Measurements from ENCODE around the gene IL21.
"Not testable (repeated sequence)": the region's sequence is repeated elsewhere in the genome, so short reads cannot be mapped to it uniquely, and the experiment has no call there.

The IL21 gene

DNA sequence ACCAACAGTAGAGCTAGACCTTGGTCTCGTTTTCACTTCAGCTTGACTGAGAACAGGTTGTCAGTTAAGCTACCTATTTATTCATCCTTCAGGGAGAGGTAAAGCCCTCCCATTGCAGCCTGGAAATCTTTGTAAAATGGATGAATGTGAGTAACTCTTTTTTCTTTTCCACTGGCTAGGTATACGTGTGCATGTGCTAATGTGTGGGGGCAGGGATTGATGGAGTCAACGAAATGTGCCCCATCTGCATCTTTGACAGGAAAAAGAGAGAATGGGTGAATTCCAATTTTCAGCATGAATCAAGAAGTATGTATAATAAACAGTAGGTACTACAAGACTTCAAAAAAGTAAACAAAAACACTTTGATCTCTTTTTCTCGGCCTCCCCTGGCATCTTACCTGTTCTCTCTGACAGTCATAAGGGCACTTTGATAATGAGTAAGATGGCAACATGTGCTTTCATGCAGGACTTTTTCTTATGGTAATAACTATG lies at the start of gene IL21:
IL21 (minus strand) TSS at position 51 of the 492 bp plus-strand sequence. CDS start 55 bp downstream, outside the sequence.
- DNase-seq (ENCODE audit: low read depth): no peak

DNA sequence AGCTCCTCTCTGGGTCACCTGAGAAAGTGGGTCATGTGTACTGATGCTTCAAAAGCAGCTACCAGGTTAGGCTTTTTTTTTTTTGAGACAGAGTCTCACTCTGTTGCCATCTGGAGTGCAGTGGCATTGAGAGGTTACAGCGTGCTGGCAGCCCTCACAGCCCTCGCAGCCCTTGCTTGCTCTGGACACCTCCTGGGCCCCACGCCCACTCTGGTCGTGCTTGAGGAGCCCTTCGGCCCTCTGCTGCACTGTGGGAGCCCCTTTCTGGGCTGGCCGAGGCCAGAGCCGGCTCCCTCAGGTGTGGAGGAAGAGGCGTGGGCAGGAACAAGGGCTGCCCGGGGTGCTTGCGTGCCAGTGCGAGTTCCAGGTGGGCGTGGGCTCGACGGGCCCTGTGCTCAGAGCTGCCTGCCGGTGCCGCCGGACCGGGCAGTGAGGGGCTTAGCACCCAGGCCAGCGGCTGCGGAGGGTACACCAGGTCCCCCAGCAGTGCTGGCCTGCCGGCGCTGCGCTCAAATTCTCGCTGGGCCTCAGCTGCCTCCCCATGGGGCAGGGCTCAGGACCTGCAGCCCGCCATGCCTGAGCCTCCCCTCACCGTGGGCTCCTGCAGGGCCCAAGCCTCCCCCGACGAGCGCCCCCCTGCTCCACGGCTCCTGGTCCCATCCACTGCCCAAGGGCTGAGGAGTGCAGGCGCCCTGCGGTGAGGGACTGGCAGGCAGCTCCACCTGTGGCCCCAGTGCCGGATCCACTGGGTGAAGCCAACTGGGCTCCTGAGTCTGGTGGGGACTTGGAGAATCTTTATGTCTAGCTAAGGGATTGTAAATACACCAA lies 49.3 kb upstream of the IL21 start:
- DNase-seq (ENCODE audit: low read depth): no peak

DNA sequence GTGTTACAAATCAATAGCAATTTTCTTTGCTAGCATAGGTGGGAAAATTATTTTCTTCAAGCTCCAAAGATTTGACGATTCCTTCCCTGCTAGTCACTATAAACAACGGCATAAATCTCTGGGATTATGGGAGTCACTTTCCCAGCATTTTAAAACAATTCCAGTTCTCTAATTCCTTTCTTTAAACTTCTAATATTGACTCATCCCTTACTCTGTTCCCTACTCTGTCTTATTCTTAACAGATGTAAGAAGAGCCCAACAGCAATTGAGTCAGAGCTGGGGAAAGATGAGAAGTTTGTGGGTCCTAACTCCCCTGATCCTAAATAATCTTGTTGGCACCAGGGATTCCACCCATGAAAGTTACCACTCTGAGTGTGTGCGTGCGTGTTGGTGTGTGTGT lies 47.4 kb upstream of the IL21 start:
- DNase-seq (ENCODE audit: low read depth): peak; percentile 81

DNA sequence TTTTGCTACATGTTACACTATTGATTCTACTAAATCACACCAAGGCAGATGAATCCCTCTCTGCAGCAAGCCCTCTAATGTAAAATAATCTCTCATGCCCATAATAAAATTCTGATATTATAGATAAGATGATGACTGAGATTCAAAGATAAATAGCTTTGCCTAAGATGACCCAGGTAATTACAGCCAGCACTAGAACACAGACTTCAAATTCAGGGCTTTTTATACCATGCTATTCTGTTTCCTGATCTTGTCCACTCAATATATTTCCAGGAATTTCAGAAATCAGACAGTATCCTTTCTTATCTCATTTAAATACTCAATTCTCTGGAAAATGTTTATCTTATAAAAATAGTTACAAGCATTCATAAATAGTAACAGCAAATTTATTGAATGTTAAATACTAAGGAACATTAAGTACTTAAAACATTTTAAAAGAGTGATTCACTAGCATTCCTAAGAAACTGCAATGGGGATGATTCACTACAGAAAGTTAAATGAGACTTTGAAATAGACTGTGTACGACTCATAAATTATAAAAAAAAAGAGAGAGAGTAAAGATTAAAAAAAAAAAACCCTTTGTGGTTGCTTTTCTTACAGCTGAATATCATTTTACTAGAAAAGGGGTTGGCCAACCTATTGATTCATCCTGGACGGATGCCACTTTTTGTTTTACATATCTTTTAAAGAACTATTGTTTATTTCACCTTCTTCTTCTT lies 45.8 kb upstream of the IL21 start:
- DNase-seq (ENCODE audit: low read depth): peak; percentile 96

DNA sequence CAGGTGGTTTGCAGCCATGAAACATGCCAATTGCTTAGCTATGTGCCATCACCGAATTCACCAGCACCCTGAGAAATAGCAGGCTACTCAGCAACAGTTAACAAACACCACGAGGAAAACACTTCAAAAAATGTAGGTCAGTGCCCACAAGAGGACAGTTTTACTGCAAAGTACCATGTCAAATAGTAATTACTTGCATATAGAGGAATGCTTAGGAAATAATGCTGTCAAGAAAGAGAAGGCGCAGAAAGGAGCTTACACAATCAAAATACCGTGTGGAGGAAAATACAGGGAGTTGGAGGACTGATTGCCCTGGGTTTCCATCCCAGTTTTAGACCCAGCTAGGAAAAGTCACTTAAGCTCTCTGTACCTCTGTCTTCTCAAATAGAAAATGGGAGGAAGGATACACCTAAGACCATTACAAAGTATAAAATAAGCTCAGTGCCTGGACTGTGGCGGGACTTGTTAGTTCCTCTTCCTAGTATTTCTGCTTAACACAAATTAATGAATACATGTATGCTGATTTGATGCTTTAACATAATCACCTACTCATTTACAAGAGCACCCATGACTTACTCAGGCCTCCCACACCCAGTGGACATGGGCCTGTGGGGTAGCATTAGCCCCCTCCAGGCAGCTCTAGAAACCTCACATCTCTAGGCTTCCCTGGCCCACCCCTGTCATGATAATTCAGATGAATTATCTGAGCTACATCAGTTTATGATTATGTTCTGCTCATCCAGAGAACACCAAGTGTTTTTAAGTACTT lies 44.5 kb upstream of the IL21 start:
- DNase-seq (ENCODE audit: low read depth): peak; percentile 89

DNA sequence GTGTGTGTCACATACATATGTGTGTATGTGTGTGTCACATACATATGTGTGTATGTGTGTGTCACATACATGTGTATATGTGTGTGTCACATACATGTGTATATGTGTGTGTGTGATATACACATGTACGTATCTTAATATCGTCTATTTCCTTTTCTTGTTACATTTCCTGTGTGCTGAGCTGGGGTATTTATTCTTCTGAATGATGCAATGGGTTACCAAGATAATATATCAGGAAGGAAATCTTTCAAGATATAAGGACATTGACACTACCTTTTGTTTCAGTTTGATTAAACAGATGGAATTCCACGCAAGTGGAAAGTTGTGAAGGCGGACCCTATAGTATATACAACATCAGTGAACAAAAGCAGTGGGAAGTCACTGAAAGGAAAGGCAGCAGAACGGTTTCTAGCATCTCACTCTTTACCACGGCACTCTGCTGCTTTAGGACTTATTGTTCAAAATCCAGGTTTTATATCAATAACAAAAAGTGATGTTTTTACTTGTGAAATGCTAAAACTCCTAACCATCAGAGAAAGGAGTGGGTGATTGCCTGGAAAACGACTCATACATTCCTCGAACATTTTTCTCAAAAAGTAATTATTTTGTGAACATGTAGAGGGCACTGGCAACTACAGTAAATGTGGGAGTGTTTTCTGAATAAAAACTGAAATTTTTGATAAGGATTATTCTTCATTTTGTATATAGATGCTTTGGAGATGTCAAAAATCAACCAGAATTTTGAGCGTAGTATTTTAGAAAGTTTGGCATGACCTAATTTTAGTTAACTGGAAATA lies 43.1 kb upstream of the IL21 start:
- DNase-seq (ENCODE audit: low read depth): peak; percentile 37

DNA sequence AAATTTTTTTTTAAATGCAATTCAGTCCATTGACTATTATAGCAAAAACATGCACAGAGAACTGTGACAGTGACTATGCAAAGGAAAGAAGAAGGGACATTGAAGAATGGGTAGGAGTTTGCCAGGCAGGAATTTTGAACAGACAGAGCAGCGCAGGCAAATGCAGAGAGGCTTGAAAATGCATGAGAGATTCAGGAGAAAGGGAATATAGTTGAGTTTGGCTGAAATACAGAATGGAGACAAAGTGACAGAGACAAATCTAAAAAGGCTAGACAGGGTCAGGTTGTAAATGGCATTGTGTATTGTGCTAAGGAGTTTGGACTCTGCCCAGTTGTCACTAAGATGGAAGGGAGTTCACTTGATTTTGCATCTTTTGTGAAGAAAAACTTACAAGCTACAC lies 42.4 kb upstream of the IL21 start:
- DNase-seq (ENCODE audit: low read depth): no peak

DNA sequence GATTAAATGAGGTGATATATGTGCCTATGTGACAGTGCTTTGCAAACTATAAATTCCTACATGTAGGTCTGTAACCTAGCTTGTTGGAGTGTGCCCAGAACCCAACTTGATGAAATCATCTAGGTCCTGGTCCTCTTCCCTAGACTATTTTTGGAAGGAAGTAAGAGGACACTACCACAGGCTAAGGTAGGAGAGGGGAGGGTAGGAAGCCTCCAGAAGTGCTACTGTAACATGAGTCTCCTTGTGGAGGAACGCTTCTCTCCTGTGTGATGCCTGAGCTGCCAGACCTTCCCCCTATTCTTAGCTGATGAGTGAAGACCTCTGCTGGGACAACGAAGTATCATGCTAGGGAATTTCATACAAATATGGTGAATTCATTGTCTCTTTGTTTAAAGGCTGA lies 41.8 kb upstream of the IL21 start:
- no peak for DNase-seq (ENCODE audit: low read depth)

DNA sequence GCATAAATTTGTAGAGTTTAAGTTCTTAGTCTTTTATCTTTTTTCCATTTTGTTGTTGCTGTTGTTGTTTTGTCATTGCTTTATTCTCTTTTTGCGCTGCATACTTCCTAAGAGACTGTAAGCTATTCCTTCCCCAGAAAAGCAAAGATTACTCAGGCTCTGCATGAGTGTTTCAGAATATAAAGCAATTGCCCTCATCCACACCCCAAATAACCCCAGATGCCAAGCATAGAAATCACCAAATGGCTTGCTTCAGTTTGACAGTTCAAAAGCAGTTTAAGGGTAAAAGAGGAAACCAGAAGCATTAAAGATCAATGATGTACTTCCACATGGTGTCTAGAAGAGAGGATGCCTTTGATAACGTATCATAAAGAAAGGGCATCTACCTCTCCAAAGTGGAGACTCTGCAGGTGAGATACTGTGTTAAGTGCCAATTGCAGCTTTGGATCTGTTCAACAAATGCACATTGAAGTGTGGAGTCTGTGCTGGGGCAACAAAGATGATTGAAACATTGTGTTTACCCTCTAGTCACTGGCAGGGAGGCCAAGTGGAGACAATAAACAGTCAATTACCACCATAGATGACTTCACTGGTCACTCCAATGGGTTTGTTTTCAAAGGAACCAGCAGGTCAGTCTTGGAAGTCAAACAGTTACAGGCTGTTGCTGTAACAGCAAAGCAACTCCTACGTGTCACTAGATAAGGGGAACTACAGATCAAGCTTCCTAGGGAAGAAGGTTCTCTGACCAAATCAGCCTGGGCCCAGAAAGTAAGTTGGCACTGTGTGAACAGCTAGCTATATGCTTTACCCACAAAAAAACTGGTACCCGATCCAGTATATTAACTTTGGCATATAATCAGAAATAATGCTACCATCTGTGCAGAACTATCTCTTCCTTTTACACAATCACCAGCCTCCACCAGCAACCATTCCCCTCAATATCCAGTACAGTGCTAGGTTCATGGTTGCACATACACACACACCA lies 40.6 kb upstream of the IL21 start:
- peak; percentile 43 for DNase-seq (ENCODE audit: low read depth)

DNA sequence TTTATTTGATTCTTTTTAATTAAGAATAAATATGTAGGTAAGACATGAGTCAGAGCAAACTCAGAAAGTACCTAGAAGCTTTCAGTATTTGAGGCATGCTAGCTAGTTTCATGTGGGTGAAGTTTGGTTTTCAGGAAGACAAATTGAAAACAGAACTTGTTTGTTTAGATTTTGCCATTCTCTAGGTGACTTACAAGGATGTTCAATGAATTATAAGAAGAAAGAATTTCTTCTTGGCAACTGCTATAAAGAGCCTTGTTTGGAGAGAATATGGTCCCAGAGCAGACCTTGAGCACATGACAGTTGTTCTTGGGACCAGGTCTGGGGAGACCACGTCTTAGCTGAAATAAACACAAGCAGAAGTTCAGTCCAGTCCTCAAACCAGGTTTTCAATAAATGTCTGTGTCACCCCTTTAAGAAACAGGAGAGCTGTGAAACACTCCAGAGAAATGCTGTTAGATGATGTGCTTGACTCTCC lies 38.0 kb upstream of the IL21 start:
- no peak for DNase-seq (ENCODE audit: low read depth)

DNA sequence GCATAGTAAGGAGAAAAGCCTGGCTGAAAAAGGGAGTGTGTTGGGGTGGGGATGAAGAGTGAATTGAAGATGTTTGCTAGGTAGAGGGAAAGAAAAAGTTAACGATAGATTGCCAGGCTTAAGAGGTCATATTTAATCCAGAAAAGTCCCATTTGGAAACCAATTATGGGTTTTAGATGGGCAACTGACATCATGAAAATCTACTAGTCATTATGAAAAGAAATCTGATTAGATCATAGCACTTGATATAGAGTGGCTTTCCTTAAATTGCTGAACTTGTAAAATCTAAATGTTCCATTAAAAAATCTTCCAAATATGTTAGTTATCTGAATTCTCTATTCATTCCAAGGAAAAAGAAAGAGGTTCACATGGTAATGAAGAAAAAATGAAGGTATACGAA lies 37.5 kb upstream of the IL21 start:
- DNase-seq (ENCODE audit: low read depth): no peak

DNA sequence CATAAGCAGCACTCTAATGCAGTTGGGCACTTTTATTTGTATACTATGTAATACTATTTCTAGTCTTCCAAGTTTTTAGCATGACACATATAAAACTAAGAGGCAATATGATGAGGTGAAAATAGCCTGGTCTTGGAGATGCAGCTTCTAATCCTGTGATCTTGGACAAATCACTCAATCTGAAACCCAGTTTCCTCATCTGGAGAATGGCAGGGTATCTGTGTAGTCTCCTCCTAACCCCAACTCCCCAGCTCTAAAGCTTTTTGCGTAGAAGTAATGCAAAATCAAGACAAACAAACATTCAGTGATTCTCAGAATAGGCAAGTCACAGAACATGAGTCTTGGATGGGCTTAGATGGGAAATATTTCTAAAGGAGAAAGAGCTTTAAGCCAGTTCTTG lies 36.7 kb upstream of the IL21 start:
- DNase-seq (ENCODE audit: low read depth): no peak

DNA sequence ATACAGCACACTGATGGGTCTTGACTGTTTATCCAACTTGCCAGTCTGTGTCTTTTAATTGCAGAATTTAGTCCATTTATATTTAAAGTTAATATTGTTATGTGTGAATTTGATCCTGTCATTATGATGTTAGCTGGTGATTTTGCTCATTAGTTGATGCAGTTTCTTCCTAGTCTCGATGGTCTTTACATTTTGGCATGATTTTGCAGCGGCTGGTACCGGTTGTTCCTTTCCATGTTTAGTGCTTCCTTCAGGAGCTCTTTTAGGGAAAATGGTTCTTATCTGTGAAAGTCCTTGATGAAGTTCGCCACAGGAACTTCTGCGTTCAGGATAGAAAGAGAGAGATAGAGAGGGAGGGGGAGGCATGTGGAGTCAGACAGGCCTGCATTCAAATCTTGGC lies 35.7 kb upstream of the IL21 start:
- DNase-seq (ENCODE audit: low read depth): not testable (repeated sequence)

DNA sequence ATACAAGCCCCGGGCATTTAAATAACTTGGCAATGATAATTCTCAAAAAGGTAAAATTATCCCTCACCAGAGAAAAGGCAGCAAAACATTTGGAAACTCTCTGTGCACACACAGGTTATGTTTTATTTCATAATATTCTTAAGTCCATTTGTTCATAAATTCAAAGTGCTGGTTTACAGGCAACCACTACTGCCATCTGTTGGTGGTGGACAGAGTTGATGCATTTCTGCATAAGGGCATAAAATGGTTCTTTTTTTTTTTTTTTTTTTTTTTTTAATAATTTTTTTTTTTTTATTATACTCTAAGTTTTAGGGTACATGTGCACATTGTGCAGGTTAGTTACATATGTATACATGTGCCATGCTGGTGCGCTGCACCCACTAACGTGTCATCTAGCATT lies 31.5 kb upstream of the IL21 start:
- peak; percentile 78 for DNase-seq (ENCODE audit: low read depth)

DNA sequence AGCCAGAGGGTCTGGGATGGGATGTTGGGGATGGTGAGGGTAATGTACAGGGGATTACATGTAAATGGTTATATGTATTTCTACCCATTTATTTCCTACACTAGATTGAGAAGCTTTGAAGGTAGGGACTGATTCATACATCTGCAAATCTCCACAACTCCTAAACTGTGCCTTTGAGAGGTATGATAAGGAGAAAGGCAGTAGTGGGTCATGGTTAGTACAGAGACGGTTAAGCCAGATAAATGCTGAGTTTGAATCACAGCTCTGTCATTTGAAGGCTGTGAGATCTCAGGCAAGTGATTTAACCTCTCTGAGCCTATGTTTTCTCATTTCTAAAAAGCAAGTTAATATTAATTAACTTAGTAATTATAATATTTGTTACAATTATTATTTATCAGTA lies 29.3 kb upstream of the IL21 start:
- no peak for DNase-seq (ENCODE audit: low read depth)

DNA sequence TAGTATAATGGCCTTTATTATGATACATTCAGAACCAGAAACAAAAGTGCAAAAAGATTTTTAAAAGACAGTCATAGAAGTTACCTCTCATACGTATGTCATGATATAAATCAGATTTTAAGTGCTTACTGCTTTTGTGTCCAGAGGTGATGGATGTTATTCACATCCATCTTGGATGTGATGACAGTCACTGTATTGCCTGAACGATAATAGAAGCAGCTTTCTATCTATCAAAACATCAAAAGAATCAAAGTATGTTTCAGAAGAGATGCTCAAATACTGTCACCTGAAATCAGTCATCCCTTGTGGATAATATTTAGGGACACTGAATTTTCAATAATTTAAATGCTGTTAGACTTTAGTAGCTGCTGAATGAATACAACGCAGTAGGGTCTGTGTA lies 26.8 kb upstream of the IL21 start:
- no peak for DNase-seq (ENCODE audit: low read depth)

DNA sequence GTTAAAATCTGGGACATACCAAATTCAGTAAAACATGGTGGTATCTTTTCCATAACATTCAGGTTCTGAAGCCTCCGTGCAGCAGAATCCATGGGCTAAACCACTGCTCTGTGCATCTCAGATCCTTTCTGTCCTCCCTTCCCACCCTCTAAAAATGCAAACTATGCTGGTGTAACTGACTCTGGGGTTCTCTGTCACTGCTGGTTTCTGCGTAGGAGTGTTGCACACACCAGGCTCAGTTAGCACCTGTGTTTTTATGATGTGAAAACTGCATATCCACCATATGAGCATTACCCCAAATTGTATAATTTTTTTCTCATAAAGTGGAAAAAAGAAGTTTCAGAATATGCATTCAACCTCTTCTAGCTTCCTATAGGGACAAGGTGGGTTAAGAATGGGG lies 22.4 kb upstream of the IL21 start:
- DNase-seq (ENCODE audit: low read depth): no peak

DNA sequence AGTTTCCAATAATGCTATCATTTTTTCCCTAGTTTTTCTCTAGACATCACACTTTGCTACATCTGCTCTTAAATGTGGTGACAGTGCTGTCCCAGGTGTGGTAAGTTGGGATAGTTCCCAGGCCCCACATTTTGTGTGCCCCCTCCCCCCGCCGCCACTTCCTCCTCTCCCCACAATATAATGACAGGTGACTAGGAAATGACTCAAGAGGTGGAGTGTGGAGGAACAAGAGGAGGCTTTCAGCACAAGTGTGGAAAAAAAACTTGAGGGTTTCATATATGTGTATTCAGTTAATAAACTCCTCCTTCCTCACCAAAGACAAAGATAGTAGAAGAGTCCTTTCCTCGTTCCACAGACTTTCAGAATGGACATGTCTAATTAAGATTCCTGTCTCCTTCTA lies 18.3 kb upstream of the IL21 start:
- DNase-seq (ENCODE audit: low read depth): no peak

DNA sequence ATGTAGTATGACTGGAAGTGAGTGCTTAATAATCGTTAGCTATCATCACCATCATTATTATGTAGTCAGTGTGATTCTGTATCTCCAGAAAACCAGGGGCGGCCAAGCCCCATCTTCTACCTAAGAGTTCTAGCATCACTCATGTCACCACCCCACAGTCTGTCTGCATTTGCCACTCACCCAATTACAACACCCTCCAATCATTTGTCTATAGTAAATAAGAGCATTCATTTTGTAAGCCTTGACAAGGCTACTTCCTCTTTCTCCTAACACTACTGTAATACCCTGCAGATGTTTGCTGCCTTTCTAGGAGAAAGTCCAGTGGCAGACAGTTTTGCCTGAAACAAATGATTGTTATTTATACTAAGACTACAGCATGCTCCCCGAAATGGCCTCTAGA lies 15.8 kb upstream of the IL21 start:
- no peak for DNase-seq (ENCODE audit: low read depth)

DNA sequence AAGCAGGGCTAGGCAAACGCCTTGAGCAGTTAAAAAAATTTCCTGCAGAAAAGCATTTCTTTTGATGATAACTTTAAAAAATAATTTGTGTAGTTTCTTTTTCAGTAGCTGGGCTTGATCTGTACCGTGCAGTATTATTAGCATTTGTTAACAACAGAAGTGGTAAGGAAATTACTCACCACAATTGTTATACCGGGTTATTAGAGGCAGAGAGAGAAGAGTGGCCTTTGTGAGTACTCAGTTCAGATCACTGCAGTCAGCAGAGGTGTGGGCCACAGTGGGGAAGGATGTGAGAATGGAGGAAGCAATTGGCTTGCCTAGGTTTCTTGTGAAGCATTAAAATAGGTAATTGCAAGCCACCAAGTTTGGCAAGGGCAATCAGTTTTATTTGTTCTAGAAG lies 14.3 kb upstream of the IL21 start:
- DNase-seq (ENCODE audit: low read depth): no peak
